ENCODE results near the gene ADCY3. TPM values are rescaled to one million over a fixed set of nuclear protein-coding genes. Genes with fewer than 3 reads are reported as not detected.
A peak's percentile ranks its signal among the peaks of the same experiment; 100 is the strongest.

ADCY3 gene
- total RNA-seq, 4 donors from 2014 or later, result 11.7 to 80.2 (median 22.6) TPM

GRCh38 chr2:24861500-24861899, 58.5 kb downstream of the ADCY3 start:
- Histone ChIP-seq H3K36me3 (no peaks in the 10 kb centered on the region), H3K27me3 (no peaks in the 10 kb centered on the region), H3K4me3 (no peak overlapping the region), H3K9me3 (no peaks in the 10 kb centered on the region), H3K27ac (peak overlapping the region in 2 of 4 donors; percentile 2 to 31), H3K4me1 (peaks cover 0 to 5% (median 0%) of the 10 kb centered on the region in 4 donors)
- TF ChIP-seq POLR2A (IDR thresholded peaks at IDR 0.05), result no peak
- TF ChIP-seq EP300 (IDR thresholded peaks at IDR 0.05; ENCODE audit: low read depth), result no peak
- TF ChIP-seq CTCF (IDR thresholded peaks at IDR 0.05), result no peak
- TF ChIP-seq POLR2AphosphoS5 (IDR thresholded peaks at IDR 0.05), result no peak
- intact Hi-C loops (cut with DNase I; ENCODE audit: low total_unique reads), result no loop called here
- DNase-seq, result no peak
- in situ Hi-C loops (cut with MboI; ENCODE audit: low pct_ligation_motif_present in 1 of 4, low pct_unique_long_range_greater_than_20kb in 1 of 4, low sequenced_read_pairs in 3 of 4), result no loop called here
- WGBS, 2 donors (ENCODE audit: low coverage in 1 of 2), result 70 to 86% methylated on average over 2 to 11 of the region's 11 CpGs

- Histone ChIP-seq H3K4me1 (peaks cover 0 to 10% (median 2%) of the 10 kb centered on the region in 4 donors), H3K4me3 (no peak overlapping the region), H3K27me3 (no peaks in the 10 kb centered on the region), H3K9me3 (no peaks in the 10 kb centered on the region), H3K27ac (no peak overlapping the region), H3K36me3 (no peaks in the 10 kb centered on the region)
- in situ Hi-C loops (cut with MboI; ENCODE audit: low pct_ligation_motif_present in 1 of 4, low pct_unique_long_range_greater_than_20kb in 1 of 4, low sequenced_read_pairs in 3 of 4) (no loop called here), intact Hi-C loops (cut with DNase I; ENCODE audit: low total_unique reads) (no loop called here)
- no peak for DNase-seq
- WGBS, 2 donors (ENCODE audit: low coverage in 1 of 2), result 96% methylated on average over 7 of the region's 7 CpGs; no CpG with 5 or more reads in 1 of the 2 donors
- TF ChIP-seq EP300 (IDR thresholded peaks at IDR 0.05; ENCODE audit: low read depth) (no peak), POLR2AphosphoS5 (IDR thresholded peaks at IDR 0.05) (no peak), CTCF (IDR thresholded peaks at IDR 0.05) (no peak), POLR2A (IDR thresholded peaks at IDR 0.05) (no peak)
Observed at GRCh38 chr2:24860631-24861030, 59.4 kb downstream of the ADCY3 start.

GRCh38 chr2:24859968-24860600, 60.0 kb downstream of the ADCY3 start:
- Histone ChIP-seq H3K9me3 (no peaks in the 10 kb centered on the region), H3K4me1 (peaks cover 0 to 14% (median 4%) of the 10 kb centered on the region in 4 donors), H3K27me3 (no peaks in the 10 kb centered on the region), H3K36me3 (no peaks in the 10 kb centered on the region), H3K4me3 (no peak overlapping the region), H3K27ac (no peak overlapping the region)
- 98% methylated on average over 15 of the region's 15 CpGs; no CpG with 5 or more reads in 1 of the 2 donors for WGBS, 2 donors (ENCODE audit: low coverage in 1 of 2)
- no peak for DNase-seq
- in situ Hi-C loops (cut with MboI; ENCODE audit: low pct_ligation_motif_present in 1 of 4, low pct_unique_long_range_greater_than_20kb in 1 of 4, low sequenced_read_pairs in 3 of 4), result no loop called here
- TF ChIP-seq POLR2A (IDR thresholded peaks at IDR 0.05) (no peak), EP300 (IDR thresholded peaks at IDR 0.05; ENCODE audit: low read depth) (no peak), POLR2AphosphoS5 (IDR thresholded peaks at IDR 0.05) (no peak), CTCF (IDR thresholded peaks at IDR 0.05) (no peak)
- intact Hi-C loops (cut with DNase I; ENCODE audit: low total_unique reads), result no loop called here

- no peak for DNase-seq
- Histone ChIP-seq H3K27me3 (no peaks in the 10 kb centered on the region), H3K4me1 (peaks cover 0 to 14% (median 4%) of the 10 kb centered on the region in 4 donors), H3K9me3 (no peaks in the 10 kb centered on the region), H3K4me3 (no peak overlapping the region), H3K27ac (no peak overlapping the region), H3K36me3 (no peaks in the 10 kb centered on the region)
- no peak for TF ChIP-seq EP300 (IDR thresholded peaks at IDR 0.05; ENCODE audit: low read depth)
- in situ Hi-C loops (cut with MboI; ENCODE audit: low pct_ligation_motif_present in 1 of 4, low pct_unique_long_range_greater_than_20kb in 1 of 4, low sequenced_read_pairs in 3 of 4) (no loop called here), intact Hi-C loops (cut with DNase I; ENCODE audit: low total_unique reads) (no loop called here)
- 94% methylated on average over 9 to 13 of the region's 13 CpGs for WGBS, 2 donors (ENCODE audit: low coverage in 1 of 2)
Observed at GRCh38 chr2:24858996-24859395, 61.0 kb downstream of the ADCY3 start.
